Natural killer cell (primary cell): ENCODE measurements around the gene ARAP1. TPM values are rescaled to one million over a fixed set of nuclear protein-coding genes. Genes with fewer than 3 reads are reported as not detected.

Experiments used
- ATAC-seq, 3 donors: fragments of 150-1000 bp in 2 of 3; fragments of 200-7000 bp in 1 of 3; cut with Tn5 transposase; 1 replicate in 1 of 3; 2 replicates in 2 of 3; pipeline ENCODE4 v1.10.0; 2021; ENCODE audit warnings: mild to moderate bottlenecking in 2 of 3, moderate library complexity in 2 of 3
- DNase-seq, 2 donors: peaks; one replicate each; pipeline versions ENCODE4 v3.0.0 to v3.0.0-alpha.2; 2013 to 2021; ENCODE audit warnings: mixed read lengths in 1 of 2
- H3K27ac ChIP-seq: one replicate; pipeline ENCODE4 v1.5.1; 2013; ENCODE audit warnings: mild to moderate bottlenecking, low read length
- H3K27me3 ChIP-seq: one replicate; pipeline ENCODE4 v1.6.1; 2013; ENCODE audit warnings: low read length; ENCODE audit not compliant: control insufficient read depth, insufficient read depth
- H3K36me3 ChIP-seq: one replicate; pipeline ENCODE4 v1.6.1; 2013; ENCODE audit warnings: low read length; ENCODE audit not compliant: control insufficient read depth, insufficient read depth
- H3K4me1 ChIP-seq: one replicate; pipeline ENCODE4 v1.6.1; 2013; ENCODE audit warnings: low read length; ENCODE audit not compliant: control insufficient read depth, insufficient read depth
- H3K4me3 ChIP-seq: one replicate; pipeline ENCODE4 v1.5.1; 2013; ENCODE audit warnings: low read length
- H3K9me3 ChIP-seq: one replicate; pipeline ENCODE4 v1.6.1; 2013; ENCODE audit warnings: low read length; ENCODE audit not compliant: control insufficient read depth, insufficient read depth
- H3K27ac Mint-ChIP-seq, 2 donors: one replicate each; pipeline ENCODE4 v1.8.0; 2022; ENCODE audit warnings: mild to moderate bottlenecking in 2 of 2, mixed read lengths in 2 of 2, moderate library complexity in 1 of 2
- H3K27me3 Mint-ChIP-seq, 2 donors: one replicate each; pipeline ENCODE4 v1.8.0; 2022; ENCODE audit warnings: low read depth in 2 of 2, mixed read lengths in 2 of 2
- H3K36me3 Mint-ChIP-seq: one replicate; pipeline ENCODE4 v1.8.0; 2022; ENCODE audit warnings: mixed read lengths
- H3K4me1 Mint-ChIP-seq, 2 donors: one replicate each; pipeline ENCODE4 v1.8.0; 2022; ENCODE audit warnings: mixed read lengths in 2 of 2
- H3K4me3 Mint-ChIP-seq: one replicate; pipeline ENCODE4 v1.8.0; 2022; ENCODE audit warnings: mild to moderate bottlenecking, moderate library complexity, mixed read lengths
- H3K9me3 Mint-ChIP-seq, 2 donors: one replicate each; pipeline ENCODE4 v1.8.0; 2022; ENCODE audit warnings: mixed read lengths in 2 of 2
- CTCF ChIP-seq: fragments of 200-600 bp; IDR thresholded peaks from one replicate; pipeline ENCODE4 v1.8.0; 2022; ENCODE audit warnings: antibody characterized with exemption
- WGBS: methylation state at CpG from one replicate; pipeline ENCODE4 v1.1.7; 2013; ENCODE audit warnings: missing lambda C conversion rate; ENCODE audit not compliant: insufficient coverage; 5-methylcytosine and 5-hydroxymethylcytosine counted together
- intact Hi-C: fragments of 100-400 bp; cut with micrococcal nuclease; formaldehyde crosslinking; loops from one replicate; pipeline ENCODE4 v1.14.2; 2022
- total RNA-seq, 4 donors: library from RNA; stranded (reverse); fragments of 120-200 nt in 1 of 4; gene quantifications; one replicate each; pipeline versions ENCODE4 v1.2.3 to v1.2.4, GENCODE V29; 2013 to 2022

The ARAP1 gene
- total RNA-seq, 3 donors from 2014 or later (not counting 1 experiment from before 2014, with no cell fraction given) = 293 to 327 (median 296) TPM

GRCh38 chr11:72773291-72773690 lies 21.1 kb upstream of the ARAP1 start:
- H3K36me3 Mint-ChIP-seq = no peaks in the 10 kb centered on the region
- Histone ChIP-seq H3K27me3 (no peaks in the 10 kb centered on the region), H3K36me3 (no peaks in the 10 kb centered on the region), H3K27ac (no peak overlapping the region), H3K9me3 (no peaks in the 10 kb centered on the region), H3K4me1 (peaks cover 20% of the 10 kb centered on the region), H3K4me3 (no peak overlapping the region)
- H3K27ac Mint-ChIP-seq = no peak overlapping the region
- WGBS = 79% methylated on average over 5 of the region's 5 CpGs
- no peak for ATAC-seq
- no peaks in the 10 kb centered on the region for H3K27me3 Mint-ChIP-seq
- no peak for TF ChIP-seq CTCF
- H3K4me1 Mint-ChIP-seq = peaks cover 9 to 17% of the 10 kb centered on the region in 2 donors
- DNase-seq = no peak
- H3K9me3 Mint-ChIP-seq = no peaks in the 10 kb centered on the region
- H3K4me3 Mint-ChIP-seq = no peak overlapping the region
- intact Hi-C loops = no loop called here

- 93% methylated on average over 12 of the region's 12 CpGs for WGBS
- H3K36me3 ChIP-seq = no peaks in the 10 kb centered on the region
- Mint-ChIP-seq H3K36me3 (no peaks in the 10 kb centered on the region), H3K27ac (no peak overlapping the region), H3K4me3 (no peak overlapping the region), H3K9me3 (no peaks in the 10 kb centered on the region), H3K4me1 (peaks cover 8 to 17% of the 10 kb centered on the region in 2 donors), H3K27me3 (no peaks in the 10 kb centered on the region)
- H3K9me3 ChIP-seq = no peaks in the 10 kb centered on the region
- no peak overlapping the region for H3K27ac ChIP-seq
- no peaks in the 10 kb centered on the region for H3K27me3 ChIP-seq
- no peak for DNase-seq
- intact Hi-C loops = no loop called here
- ATAC-seq = no peak
- no peak for TF ChIP-seq CTCF
- no peak overlapping the region for H3K4me3 ChIP-seq
- H3K4me1 ChIP-seq = peaks cover 12% of the 10 kb centered on the region
These were observed 19.9 kb upstream of the ARAP1 start for GRCh38 chr11:72772059-72772458.

GRCh38 chr11:72771507-72771906 lies 19.3 kb upstream of the ARAP1 start:
- TF ChIP-seq CTCF = no peak
- H3K9me3 ChIP-seq = no peaks in the 10 kb centered on the region
- no peak overlapping the region for H3K4me3 Mint-ChIP-seq
- H3K27me3 ChIP-seq = no peaks in the 10 kb centered on the region
- H3K27ac ChIP-seq = no peak overlapping the region
- no peaks in the 10 kb centered on the region for H3K27me3 Mint-ChIP-seq
- H3K36me3 ChIP-seq = no peaks in the 10 kb centered on the region
- peaks cover 6% of the 10 kb centered on the region for H3K4me1 ChIP-seq
- 88% methylated on average over 2 of the region's 4 CpGs for WGBS
- no peak overlapping the region for H3K27ac Mint-ChIP-seq
- no peaks in the 10 kb centered on the region for H3K9me3 Mint-ChIP-seq
- H3K4me1 Mint-ChIP-seq = peaks cover 2 to 12% of the 10 kb centered on the region in 2 donors
- no peak for ATAC-seq
- intact Hi-C loops = no loop called here
- H3K36me3 Mint-ChIP-seq = no peaks in the 10 kb centered on the region
- DNase-seq = no peak
- no peak overlapping the region for H3K4me3 ChIP-seq

GRCh38 chr11:72770799-72771198 lies 18.6 kb upstream of the ARAP1 start:
- intact Hi-C loops = no loop called here
- H3K27ac ChIP-seq = no peak overlapping the region
- no peaks in the 10 kb centered on the region for H3K4me1 ChIP-seq
- peaks cover 0 to 5% of the 10 kb centered on the region in 2 donors for H3K4me1 Mint-ChIP-seq
- no peaks in the 10 kb centered on the region for H3K9me3 ChIP-seq
- no peak for TF ChIP-seq CTCF
- no peaks in the 10 kb centered on the region for H3K36me3 Mint-ChIP-seq
- H3K4me3 Mint-ChIP-seq = no peak overlapping the region
- ATAC-seq (no peak), DNase-seq (no peak)
- no peak overlapping the region for H3K27ac Mint-ChIP-seq
- no peaks in the 10 kb centered on the region for H3K27me3 Mint-ChIP-seq
- H3K9me3 Mint-ChIP-seq = no peaks in the 10 kb centered on the region
- WGBS = 91% methylated on average over 3 of the region's 3 CpGs
- H3K4me3 ChIP-seq = no peak overlapping the region
- H3K36me3 ChIP-seq = no peaks in the 10 kb centered on the region
- no peaks in the 10 kb centered on the region for H3K27me3 ChIP-seq
